Measurements from ENCODE around the gene TMC5.

DNA sequence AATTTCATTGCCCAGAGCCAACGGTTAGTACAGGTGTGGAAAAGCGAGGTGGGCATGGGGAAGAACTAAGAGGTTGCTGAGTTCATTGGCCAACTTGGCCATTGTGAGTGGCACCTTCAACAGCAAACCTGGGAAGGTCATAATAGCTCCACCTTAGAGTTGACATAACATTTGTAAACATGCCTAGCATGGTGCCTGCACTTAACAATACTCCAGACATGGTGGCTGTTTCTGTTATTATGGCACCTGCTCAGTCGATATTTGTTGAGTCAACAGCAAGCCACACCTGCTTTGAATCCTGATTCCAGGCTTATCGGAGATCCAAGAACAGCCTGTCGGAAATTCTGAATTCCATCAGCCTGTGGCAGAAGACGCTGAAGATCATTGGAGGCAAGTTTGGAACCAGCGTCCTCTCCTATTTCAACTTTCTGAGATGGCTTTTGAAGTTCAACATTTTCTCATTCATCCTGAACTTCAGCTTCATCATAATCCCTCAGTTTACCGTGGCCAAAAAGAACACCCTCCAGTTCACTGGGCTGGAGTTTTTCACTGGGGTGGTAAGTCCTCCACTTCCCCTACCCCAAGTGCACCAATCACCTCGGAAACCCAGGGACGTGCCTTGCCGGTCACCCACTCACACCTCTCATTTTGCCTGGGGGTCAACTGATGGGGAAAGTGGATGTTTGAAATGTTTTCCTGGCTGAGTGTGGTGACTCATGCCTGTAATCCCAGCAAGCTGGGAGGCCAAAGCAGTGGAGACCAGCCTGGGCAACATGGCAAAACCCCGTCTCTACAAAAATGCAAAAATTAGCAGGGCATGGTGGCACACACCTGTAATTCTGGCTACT is 46.0 kb downstream of the TMC5 start:
- TF ChIP-seq, protein P1, sequence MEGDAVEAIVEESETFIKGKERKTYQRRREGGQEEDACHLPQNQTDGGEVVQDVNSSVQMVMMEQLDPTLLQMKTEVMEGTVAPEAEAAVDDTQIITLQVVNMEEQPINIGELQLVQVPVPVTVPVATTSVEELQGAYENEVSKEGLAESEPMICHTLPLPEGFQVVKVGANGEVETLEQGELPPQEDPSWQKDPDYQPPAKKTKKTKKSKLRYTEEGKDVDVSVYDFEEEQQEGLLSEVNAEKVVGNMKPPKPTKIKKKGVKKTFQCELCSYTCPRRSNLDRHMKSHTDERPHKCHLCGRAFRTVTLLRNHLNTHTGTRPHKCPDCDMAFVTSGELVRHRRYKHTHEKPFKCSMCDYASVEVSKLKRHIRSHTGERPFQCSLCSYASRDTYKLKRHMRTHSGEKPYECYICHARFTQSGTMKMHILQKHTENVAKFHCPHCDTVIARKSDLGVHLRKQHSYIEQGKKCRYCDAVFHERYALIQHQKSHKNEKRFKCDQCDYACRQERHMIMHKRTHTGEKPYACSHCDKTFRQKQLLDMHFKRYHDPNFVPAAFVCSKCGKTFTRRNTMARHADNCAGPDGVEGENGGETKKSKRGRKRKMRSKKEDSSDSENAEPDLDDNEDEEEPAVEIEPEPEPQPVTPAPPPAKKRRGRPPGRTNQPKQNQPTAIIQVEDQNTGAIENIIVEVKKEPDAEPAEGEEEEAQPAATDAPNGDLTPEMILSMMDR (IDR thresholded peaks at IDR 0.05; ENCODE audit: low read length) = no peak
- TF ChIP-seq EZH2 (optimal IDR thresholded peaks at IDR 0.05; ENCODE audit: low read depth, low read length) = no peak
- no peak for TF ChIP-seq EZH2phosphoT487 (IDR thresholded peaks at IDR 0.05; ENCODE audit: low read length)
